ENCODE results near the gene COL1A1. TPM values are rescaled to one million over a fixed set of nuclear protein-coding genes. Genes with fewer than 3 reads are reported as not detected.

The COL1A1 gene
- total RNA-seq, 1 experiment from 2014 or later, result 23.4 TPM

DNA sequence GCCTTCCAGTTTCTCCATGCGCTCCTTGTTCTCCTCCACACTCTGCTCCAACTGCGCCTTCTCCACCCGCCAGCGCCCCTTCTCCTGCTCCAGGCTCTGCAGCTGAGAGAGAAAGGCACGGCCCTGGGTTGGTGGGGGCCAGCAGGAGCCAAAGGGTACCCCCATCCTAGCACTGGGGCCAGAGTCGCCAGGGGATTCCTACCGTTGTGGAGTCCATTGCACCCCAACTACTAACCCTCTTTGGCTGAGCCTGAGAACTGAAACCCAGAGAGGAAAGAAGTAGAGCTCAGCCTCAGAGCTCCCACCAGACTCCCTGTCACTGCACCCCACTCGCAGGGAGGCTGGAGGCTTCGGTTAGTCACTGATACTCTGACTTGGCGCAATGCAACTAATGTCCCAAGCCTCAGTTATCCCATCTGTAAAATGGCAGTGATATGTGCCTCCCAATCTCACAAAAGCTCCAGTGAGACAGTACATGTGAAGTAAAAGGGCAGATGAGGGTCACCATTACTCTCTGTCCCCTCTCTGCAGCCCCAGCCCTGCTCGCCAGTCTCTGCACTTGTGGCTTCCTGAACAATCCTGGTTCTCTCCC, 65.2 kb downstream of the COL1A1 start:
- Mint-ChIP-seq H3K27me3 (ENCODE audit: insufficient read depth, unreplicated experiment) (no peaks in the 10 kb centered on the region), H3K36me3 (ENCODE audit: insufficient read depth, unreplicated experiment) (peaks cover 64% of the 10 kb centered on the region), H3K4me1 (ENCODE audit: low read depth, unreplicated experiment) (peaks cover 16% of the 10 kb centered on the region), H3K27ac (ENCODE audit: unreplicated experiment) (peak overlapping the region; percentile 7), H3K4me3 (ENCODE audit: unreplicated experiment) (no peak overlapping the region), H3K9me3 (ENCODE audit: unreplicated experiment) (no peaks in the 10 kb centered on the region)
- Histone ChIP-seq H3K9me3 (no peaks in the 10 kb centered on the region), H3K4me3 (ENCODE audit: low read depth, low read length) (no peak overlapping the region), H3K36me3 (ENCODE audit: control insufficient read depth, insufficient read depth, low read length) (peaks cover 32% of the 10 kb centered on the region), H3K4me1 (peaks cover 12% of the 10 kb centered on the region), H3K27me3 (replicated peaks; ENCODE audit: control insufficient read depth, insufficient read depth, low read length) (no peaks in the 10 kb centered on the region)
- ChIA-PET POLR2A (no interaction called here), CTCF (interaction anchor here (0.6 to 2.6 kb wide), 4 partner anchors 13 to 246 kb away, joined by 4 to 8 read pairs (median 4); no protein-coding TSS in a partner anchor)
- no peak for TF ChIP-seq CTCF (IDR thresholded peaks at IDR 0.05; ENCODE audit: insufficient read depth in 1 of 2, low read depth in 1 of 2, low read length in 1 of 2, severe bottlenecking in 1 of 2, unreplicated experiment in 1 of 2)
- no peak for DNase-seq
- no TSS peak for BruUV-seq (replicated peaks)
- intact Hi-C loops (cut with micrococcal nuclease; ENCODE audit: unreplicated experiment), result no loop called here

- Mint-ChIP-seq H3K4me3 (ENCODE audit: unreplicated experiment) (no peak overlapping the region), H3K36me3 (ENCODE audit: insufficient read depth, unreplicated experiment) (peaks cover 64% of the 10 kb centered on the region), H3K27me3 (ENCODE audit: insufficient read depth, unreplicated experiment) (no peaks in the 10 kb centered on the region), H3K27ac (ENCODE audit: unreplicated experiment) (peak overlapping the region; percentile 23), H3K9me3 (ENCODE audit: unreplicated experiment) (no peaks in the 10 kb centered on the region), H3K4me1 (ENCODE audit: low read depth, unreplicated experiment) (peaks cover 22% of the 10 kb centered on the region)
- POLR2A ChIA-PET, result no interaction called here
- intact Hi-C loops (cut with micrococcal nuclease; ENCODE audit: unreplicated experiment), result no loop called here
- peaks cover 19% of the 10 kb centered on the region for H3K4me1 ChIP-seq
- no peak overlapping the region for H3K4me3 ChIP-seq (ENCODE audit: low read depth, low read length)
- no TSS peak for BruUV-seq (replicated peaks)
- H3K36me3 ChIP-seq (ENCODE audit: control insufficient read depth, insufficient read depth, low read length), result peaks cover 29% of the 10 kb centered on the region
- no peaks in the 10 kb centered on the region for H3K9me3 ChIP-seq
- TF ChIP-seq CTCF (IDR thresholded peaks at IDR 0.05; ENCODE audit: insufficient read depth in 1 of 2, low read depth in 1 of 2, low read length in 1 of 2, severe bottlenecking in 1 of 2, unreplicated experiment in 1 of 2), result no peak
- CTCF ChIA-PET, result interaction anchor here (0.6 to 2.6 kb wide), 4 partner anchors 14 to 365 kb away, joined by 3 to 8 read pairs (median 4); no protein-coding TSS in a partner anchor
- no peaks in the 10 kb centered on the region for H3K27me3 ChIP-seq (replicated peaks; ENCODE audit: control insufficient read depth, insufficient read depth, low read length)
- DNase-seq, result no peak
Observed at GRCh38 chr17:50135316-50136095, 65.9 kb downstream of the COL1A1 start.

DNA sequence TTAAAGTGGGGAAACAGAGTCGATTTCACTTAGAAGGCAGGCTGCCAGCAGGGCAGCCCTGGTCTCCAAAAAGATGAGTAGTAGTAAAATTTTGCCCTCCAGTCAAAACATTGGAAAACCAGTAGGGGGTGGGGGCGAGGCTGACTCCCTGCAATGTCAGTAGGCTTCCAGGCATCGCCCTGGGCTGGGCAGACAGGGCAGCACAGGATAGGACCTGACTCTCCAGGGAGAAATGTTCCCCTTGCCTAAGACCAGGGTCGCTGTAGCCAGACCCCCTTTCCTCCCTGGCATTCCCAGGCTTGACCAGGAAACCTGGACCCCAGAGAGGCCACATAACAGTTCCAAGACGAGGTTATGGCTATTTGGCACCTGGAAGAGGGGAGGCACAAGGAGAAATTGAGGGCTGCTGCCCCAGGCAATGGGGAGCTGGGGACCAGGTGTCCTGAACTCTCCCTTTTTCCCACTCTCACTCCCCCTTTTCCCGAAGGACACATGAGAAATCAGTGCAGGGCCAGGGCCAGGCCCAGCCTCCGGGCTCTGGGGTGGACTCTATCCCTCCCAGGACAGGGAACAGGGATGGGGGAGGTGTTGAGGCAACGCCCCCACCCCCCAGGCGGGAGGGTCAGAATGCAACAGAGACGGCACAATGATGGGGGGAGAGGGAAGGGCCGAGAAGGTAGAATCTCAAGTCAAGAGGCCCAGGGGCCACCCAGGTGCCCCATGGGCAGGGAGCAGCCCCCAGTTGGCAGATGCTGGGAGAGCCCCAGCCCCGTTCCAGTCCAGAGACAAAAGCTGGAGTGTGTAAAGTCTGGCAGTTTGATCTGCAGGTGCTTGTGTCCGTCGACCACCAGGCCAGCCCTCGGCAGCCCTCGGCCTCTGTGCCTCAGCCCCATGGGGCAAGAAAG, 67.0 kb downstream of the COL1A1 start:
- H3K4me1 Mint-ChIP-seq (ENCODE audit: low read depth, unreplicated experiment), result peaks cover 23% of the 10 kb centered on the region
- Histone ChIP-seq H3K4me3 (ENCODE audit: low read depth, low read length) (no peak overlapping the region), H3K27me3 (replicated peaks; ENCODE audit: control insufficient read depth, insufficient read depth, low read length) (no peaks in the 10 kb centered on the region), H3K4me1 (peaks cover 19% of the 10 kb centered on the region), H3K9me3 (no peaks in the 10 kb centered on the region), H3K36me3 (ENCODE audit: control insufficient read depth, insufficient read depth, low read length) (peaks cover 20% of the 10 kb centered on the region)
- H3K9me3 Mint-ChIP-seq (ENCODE audit: unreplicated experiment), result no peaks in the 10 kb centered on the region
- ChIA-PET CTCF (interaction anchor here (1.0 to 2.6 kb wide), 2 partner anchors 15 to 183 kb away, joined by 5 to 8 read pairs; no protein-coding TSS in a partner anchor), POLR2A (no interaction called here)
- H3K27ac Mint-ChIP-seq (ENCODE audit: unreplicated experiment), result no peak overlapping the region
- H3K36me3 Mint-ChIP-seq (ENCODE audit: insufficient read depth, unreplicated experiment), result peaks cover 61% of the 10 kb centered on the region
- peak in 1 of 2 experiments; percentile 51 for DNase-seq
- intact Hi-C loops (cut with micrococcal nuclease; ENCODE audit: unreplicated experiment), result loop anchor here (5.0 kb wide), 1 partner anchor 167 kb away; the partner anchor contains the start of gene DLX4
- TSS peak; percentile 32 for BruUV-seq (replicated peaks)
- no peak overlapping the region for H3K4me3 Mint-ChIP-seq (ENCODE audit: unreplicated experiment)
- H3K27me3 Mint-ChIP-seq (ENCODE audit: insufficient read depth, unreplicated experiment), result no peaks in the 10 kb centered on the region
- TF ChIP-seq CTCF (IDR thresholded peaks at IDR 0.05; ENCODE audit: insufficient read depth in 1 of 2, low read depth in 1 of 2, low read length in 1 of 2, severe bottlenecking in 1 of 2, unreplicated experiment in 1 of 2), result peak; percentile 3 to 17

Measured in Caco-2 (cell line).